Measurements from ENCODE around the gene DUSP28. TPM values are rescaled to one million over a fixed set of nuclear protein-coding genes. Genes with fewer than 3 reads are reported as not detected.

The DUSP28 gene
- total and polyA plus RNA-seq, 2 of the 13 experiments (the other 11 are each of a cell fraction or from before 2014, with no cell fraction given) = 5.2 to 8.6 TPM

- TF ChIP-seq NPAS2 (CRISPR knock-in tag; IDR thresholded peaks at IDR 0.05; ENCODE audit: borderline replicate concordance) (no peak), POGK (CRISPR knock-in tag; conservative IDR thresholded peaks at IDR 0.05) (0 out of 2 replicates have a peak, but pooled peaks have one; percentile 31), ZNF703 (CRISPR knock-in tag; IDR thresholded peaks at IDR 0.05; ENCODE audit: borderline replicate concordance) (no peak; the same call in 1 of the 2 replicates), MXD3 (CRISPR knock-in tag; IDR thresholded peaks at IDR 0.05) (0 out of 2 replicates have a peak, but pooled peaks have one; percentile 16), RXRB (CRISPR knock-in tag; IDR thresholded peaks at IDR 0.05; ENCODE audit: borderline replicate concordance) (peak; percentile 16; the same call in 1 of the 2 replicates), NFYB (CRISPR knock-in tag; IDR thresholded peaks at IDR 0.05) (no peak), SOX6 (IDR thresholded peaks at IDR 0.05) (no peak), SOX6 (CRISPR knock-in tag; IDR thresholded peaks at IDR 0.05) (no peak), HES4 (CRISPR knock-in tag; IDR thresholded peaks at IDR 0.05; ENCODE audit: borderline replicate concordance) (peak; percentile 88), ZNF784 (CRISPR knock-in tag; IDR thresholded peaks at IDR 0.05; ENCODE audit: borderline replicate concordance) (peak; percentile 15; the same call in 1 of the 2 replicates), ZFP36 (IDR thresholded peaks at IDR 0.05; ENCODE audit: borderline replicate concordance, low read depth, low read length, partially characterized antibody) (no peak), ZSCAN25 (CRISPR knock-in tag; IDR thresholded peaks at IDR 0.05) (no peak; the same call in 1 of the 2 replicates), RARA (CRISPR knock-in tag; IDR thresholded peaks at IDR 0.05) (no peak), TRIM24 (CRISPR knock-in tag; IDR thresholded peaks at IDR 0.05) (no peak), KDM5B (CRISPR knock-in tag; IDR thresholded peaks at IDR 0.05; ENCODE audit: borderline replicate concordance) (no peak), ZNF276 (CRISPR knock-in tag; IDR thresholded peaks at IDR 0.05; ENCODE audit: low read depth) (peak; percentile 24; the same call in 1 of the 2 replicates), NFYC (CRISPR knock-in tag; IDR thresholded peaks at IDR 0.05) (no peak), HIVEP1 (CRISPR knock-in tag; IDR thresholded peaks at IDR 0.05) (peak; percentile 20; the same call in 1 of the 2 replicates), ZFP36L1 (CRISPR knock-in tag; IDR thresholded peaks at IDR 0.05) (no peak; the same call in 1 of the 2 replicates), ZNF740 (CRISPR knock-in tag; IDR thresholded peaks at IDR 0.05) (no peak), AKAP8 (CRISPR knock-in tag; IDR thresholded peaks at IDR 0.05) (no peak), ATF4 (CRISPR knock-in tag; IDR thresholded peaks at IDR 0.05) (no peak), MAF1 (CRISPR knock-in tag; IDR thresholded peaks at IDR 0.05; ENCODE audit: borderline replicate concordance) (no peak)
These were observed 27.0 kb downstream of the DUSP28 start (continued) for GRCh38 chr2:240586919-240587800.
